Heart left ventricle (tissue), 16 donors: Measurements from ENCODE around the gene TBX1. TPM values are rescaled to one million over a fixed set of nuclear protein-coding genes. Genes with fewer than 3 reads are reported as not detected.
A peak's percentile ranks its signal among the peaks of the same experiment; 100 is the strongest.

Source experiments
- ATAC-seq, 4 donors: fragments of 200-7000 bp; cut with Tn5 transposase; one replicate each; pipeline ENCODE4 v1.9.1; 2020 to 2022; ENCODE audit warnings: moderate library complexity in 4 of 4, mild to moderate bottlenecking in 3 of 4, moderate number of reproducible peaks in 1 of 4
- DNase-seq, 5 donors: peaks; one replicate each; pipeline ENCODE4 v3.0.0-alpha.2; 2020
- H3K27ac ChIP-seq, 12 donors: fragments of 200-600 bp; sonication (generic) in 4 of 12; one replicate each; pipeline versions ENCODE4 v1.5.0 to v1.8.0; 2016 to 2022; ENCODE audit warnings: mild to moderate bottlenecking in 2 of 12
- H3K27me3 ChIP-seq, 9 donors: fragments of 200-600 bp; sonication (generic) in 2 of 9; one replicate each; pipeline versions ENCODE4 v1.5.1 to v1.8.0; 2016 to 2022; ENCODE audit warnings: mild to moderate bottlenecking in 3 of 9
- H3K36me3 ChIP-seq, 9 donors: fragments of 200-600 bp; sonication (generic) in 2 of 9; one replicate each; pipeline versions ENCODE4 v1.5.0 to v1.8.0; 2018 to 2022; ENCODE audit warnings: mild to moderate bottlenecking in 2 of 9
- H3K4me1 ChIP-seq, 12 donors: fragments of 200-600 bp; sonication (generic) in 4 of 12; one replicate each; pipeline versions ENCODE4 v1.5.0 to v1.8.0; 2016 to 2022; ENCODE audit warnings: mild to moderate bottlenecking in 3 of 12
- H3K4me3 ChIP-seq, 12 donors: fragments of 200-600 bp; sonication (generic) in 4 of 12; one replicate each; pipeline versions ENCODE4 v1.5.0 to v1.8.0; 2017 to 2022; ENCODE audit warnings: mild to moderate bottlenecking in 9 of 12, moderate library complexity in 4 of 12
- H3K9me3 ChIP-seq, 12 donors: fragments of 200-600 bp; sonication (generic) in 4 of 12; one replicate each; pipeline versions ENCODE4 v1.5.0 to v1.8.0; 2016 to 2022; ENCODE audit warnings: mild to moderate bottlenecking in 1 of 12
- POLR2A ChIP-seq, 2 donors: fragments of 450-650 bp; IDR thresholded peaks; one replicate each; pipeline ENCODE4 v1.6.1; 2017; ENCODE audit warnings: antibody characterized with exemption in 2 of 2, mild to moderate bottlenecking in 2 of 2, moderate library complexity in 2 of 2
- WGBS, 4 donors: extraction: QIAGEN DNeasy Blood & Tissue Kit in 2 of 4; methylation state at CpG; one replicate each; pipeline versions ENCODE4 v1.1.5 to v1.1.7; 2013 to 2018; 5-methylcytosine and 5-hydroxymethylcytosine counted together
- intact Hi-C, 10 donors: fragments of 100-400 bp; cut with DNase I; formaldehyde crosslinking; loops; one replicate each; pipeline versions ENCODE4 v1.11.1 to v1.14.2; 2022
- polyA plus RNA-seq, 2 donors: library from polyadenylated mRNA; stranded (reverse); fragments of 200-250 nt; gene quantifications; one replicate each; pipeline ENCODE4 v1.2.3, GENCODE V29; 2013
- total RNA-seq, 9 donors: library from RNA; depleted of rRNA in 2 of 9; stranded (reverse); fragments of >200 nt in 2 of 9; fragmentation: NEBNext Ultra II Directional in 3 of 9; extraction: Animal tissue kit (Norgen Biotek cat#: 25700) in 3 of 9; gene quantifications; one replicate each; pipeline versions ENCODE4 v1.1.0 to v1.2.4, GENCODE V29; 2016 to 2023
- TF ChIP-seq, protein P1 (sequence below), 12 donors: fragments of 200-600 bp; sonication (generic) in 4 of 12; IDR thresholded peaks; one replicate each; pipeline versions ENCODE4 v1.5.0 to v1.8.0; 2018 to 2022; ENCODE audit warnings: antibody characterized with exemption in 12 of 12, mild to moderate bottlenecking in 5 of 12
- donor health status: ischemic (EF 13 %, LVEDD 7.1; RV severe dilation, severe dysfunction).
- donor health status: healthy with polysubstance abuse.
- donor health status: DM: no; HTN: yes; CAD: no.
- donor health status: DM: no; HTN: no; CAD: no.
- donor health status: ischemic (EF 25% LVEDD 6.9; RV normal size, moderate dysfunction).
- donor health status: ischemic (EF 25% LVEDD 5.7; RV mildly dilated, moderate dysfunction).
- donor health status: healthy.
- donor health status: DM: yes; HTN: yes; CAD: no.
- donor health status: ischemic (EF 35%, LVEDD 5.7; RV mildly dilated, moderate dysfunction).
- donor health status: nonischemic (EF 11% LVEDD 7.7; RV severe dilation, severe dysfunction).
- donor health status: DM: yes; HTN: yes; CAD: no.
- donor health status: PGD.
- donor health status: ischemic (EF 29% LVEDD 5.4; RV normal size, mild dysfunction).
- donor health status: nonischemic (EF 23%, LVEDD 6.1; RV moderate dilation, normal function).

TBX1 gene
- total and polyA plus RNA-seq, 11 donors = 0.11 to 3.1 (median 0.97) TPM; not detected in 1

DNA sequence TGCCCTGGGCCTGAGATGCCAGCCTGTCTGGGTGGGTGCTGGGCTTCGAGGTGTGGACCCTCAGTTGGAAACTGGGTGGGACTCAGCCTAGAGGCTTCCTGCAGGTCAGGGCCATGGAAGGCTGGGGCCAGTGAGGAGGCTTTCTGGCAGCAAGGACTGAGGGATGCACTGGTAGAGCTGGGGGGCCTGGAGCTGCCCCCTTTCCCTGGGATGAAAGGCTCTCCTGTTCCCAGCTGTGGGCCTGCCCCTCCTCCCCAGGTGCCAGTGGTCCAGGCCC, 43.8 kb upstream of the TBX1 start:
- WGBS, 4 donors = 92 to 100% (median 96%) methylated on average over 1 of the region's 1 CpG
- intact Hi-C loops = loop anchor here in 6 of 10 donors (2.0 to 10.0 kb wide), 8 partner anchors 34 to 422 kb away; partner anchors contain the start of genes CDC45 (in 1 of the 6), CLTCL1 (in 1 of the 6) and UFD1 (in 1 of the 6)
- no peaks in the 10 kb centered on the region for H3K9me3 ChIP-seq
- peaks cover 0 to 20% (median 9%) of the 10 kb centered on the region in 9 donors for H3K36me3 ChIP-seq
- peaks cover 0 to 47% (median 3%) of the 10 kb centered on the region in 9 donors for H3K27me3 ChIP-seq
- no peak overlapping the region for H3K4me3 ChIP-seq
- ATAC-seq (no peak), DNase-seq (peak in 2 of 5 donors; percentile 17 to 57)
- no peak for TF ChIP-seq POLR2A (IDR thresholded peaks at IDR 0.05)
- TF ChIP-seq, protein P1, sequence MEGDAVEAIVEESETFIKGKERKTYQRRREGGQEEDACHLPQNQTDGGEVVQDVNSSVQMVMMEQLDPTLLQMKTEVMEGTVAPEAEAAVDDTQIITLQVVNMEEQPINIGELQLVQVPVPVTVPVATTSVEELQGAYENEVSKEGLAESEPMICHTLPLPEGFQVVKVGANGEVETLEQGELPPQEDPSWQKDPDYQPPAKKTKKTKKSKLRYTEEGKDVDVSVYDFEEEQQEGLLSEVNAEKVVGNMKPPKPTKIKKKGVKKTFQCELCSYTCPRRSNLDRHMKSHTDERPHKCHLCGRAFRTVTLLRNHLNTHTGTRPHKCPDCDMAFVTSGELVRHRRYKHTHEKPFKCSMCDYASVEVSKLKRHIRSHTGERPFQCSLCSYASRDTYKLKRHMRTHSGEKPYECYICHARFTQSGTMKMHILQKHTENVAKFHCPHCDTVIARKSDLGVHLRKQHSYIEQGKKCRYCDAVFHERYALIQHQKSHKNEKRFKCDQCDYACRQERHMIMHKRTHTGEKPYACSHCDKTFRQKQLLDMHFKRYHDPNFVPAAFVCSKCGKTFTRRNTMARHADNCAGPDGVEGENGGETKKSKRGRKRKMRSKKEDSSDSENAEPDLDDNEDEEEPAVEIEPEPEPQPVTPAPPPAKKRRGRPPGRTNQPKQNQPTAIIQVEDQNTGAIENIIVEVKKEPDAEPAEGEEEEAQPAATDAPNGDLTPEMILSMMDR (IDR thresholded peaks at IDR 0.05) = no peak
- peaks cover 0 to 75% (median 29%) of the 10 kb centered on the region in 12 donors for H3K4me1 ChIP-seq
- no peak overlapping the region for H3K27ac ChIP-seq

DNA sequence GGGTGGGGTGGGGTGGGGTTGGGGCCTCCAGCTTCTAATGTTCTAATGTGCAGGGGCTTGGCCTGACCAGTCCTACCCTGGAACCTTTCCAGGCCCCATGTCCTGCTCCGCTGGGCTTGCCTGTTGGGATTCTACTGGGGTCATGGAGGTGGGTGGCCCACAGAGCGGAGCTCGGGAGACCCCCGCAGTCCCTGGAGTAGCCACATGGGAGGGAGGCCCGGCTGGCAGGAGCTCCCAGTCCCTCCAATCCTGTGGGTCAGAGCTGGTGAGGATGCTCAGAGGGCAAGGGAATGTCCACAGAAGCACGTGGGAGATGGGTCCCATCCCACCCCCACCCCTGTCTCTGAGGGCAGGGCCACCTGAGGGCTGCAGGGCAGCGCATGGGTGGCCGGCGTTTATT, 43.4 kb upstream of the TBX1 start:
- no peak for TF ChIP-seq POLR2A (IDR thresholded peaks at IDR 0.05)
- TF ChIP-seq, protein P1 (IDR thresholded peaks at IDR 0.05) = no peak
- Histone ChIP-seq H3K36me3 (peaks cover 0 to 22% (median 13%) of the 10 kb centered on the region in 9 donors), H3K4me3 (peak overlapping the region in 1 of 12 donors; percentile 72), H3K27me3 (peaks cover 0 to 51% (median 3%) of the 10 kb centered on the region in 9 donors), H3K27ac (no peak overlapping the region), H3K9me3 (no peaks in the 10 kb centered on the region), H3K4me1 (peaks cover 0 to 79% (median 31%) of the 10 kb centered on the region in 12 donors)
- intact Hi-C loops = loop anchor here in 6 of 10 donors (2.0 to 10.0 kb wide), 8 partner anchors 35 to 422 kb away; partner anchors contain the start of genes CDC45 (in 1 of the 6), CLTCL1 (in 1 of the 6) and UFD1 (in 1 of the 6)
- no peak for ATAC-seq
- DNase-seq = peak in 2 of 5 donors; percentile 27 to 62
- WGBS, 4 donors = 70 to 100% (median 78%) methylated on average over 2 to 9 of the region's 9 CpGs

DNA sequence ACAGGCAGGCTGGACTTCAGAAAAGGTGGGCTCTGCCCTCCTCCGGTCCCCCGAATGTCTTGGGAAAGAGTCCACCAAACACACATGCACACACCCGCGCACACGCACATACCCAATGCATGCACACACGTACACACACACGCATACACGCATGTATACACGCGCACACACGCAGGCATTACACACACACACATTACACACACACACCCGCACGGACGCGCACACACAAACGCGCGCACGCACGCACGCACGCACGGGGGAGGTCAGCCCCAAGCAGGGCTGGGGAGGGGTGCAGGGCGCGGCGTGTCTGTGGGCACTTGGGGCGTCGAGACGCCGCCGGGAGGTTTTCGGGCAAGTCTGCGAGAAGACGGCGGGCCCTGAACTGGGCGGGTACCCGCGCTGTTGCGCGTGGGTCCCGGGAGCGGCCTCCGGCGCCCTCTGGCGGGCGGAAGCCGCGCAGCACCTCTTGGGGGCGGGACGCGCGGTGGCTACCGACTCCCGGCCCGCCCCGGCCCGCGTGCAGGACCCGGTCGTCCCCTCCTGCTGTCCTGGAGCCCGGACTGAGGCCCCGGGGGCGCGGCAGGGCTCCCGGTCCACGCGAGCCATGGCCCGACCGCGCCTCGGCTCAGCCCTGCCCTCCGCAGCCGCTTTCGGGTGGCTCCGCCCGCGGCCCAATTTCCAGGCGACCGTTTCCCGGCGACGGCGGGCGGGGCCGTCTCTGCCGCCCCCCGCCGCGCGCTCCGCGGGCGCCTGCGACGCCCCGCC, 42.7 kb upstream of the TBX1 start:
- H3K27me3 ChIP-seq = peaks cover 0 to 58% (median 6%) of the 10 kb centered on the region in 9 donors
- peaks cover 0 to 86% (median 37%) of the 10 kb centered on the region in 12 donors for H3K4me1 ChIP-seq
- TF ChIP-seq, protein P1 (IDR thresholded peaks at IDR 0.05) = peak; percentile 90 to 100 (median 98)
- TF ChIP-seq POLR2A (IDR thresholded peaks at IDR 0.05) = peak in 1 of 2 donors; percentile 22
- no peaks in the 10 kb centered on the region for H3K9me3 ChIP-seq
- 8 to 10% (median 8%) methylated on average over 80 to 96 of the region's 96 CpGs for WGBS, 4 donors
- H3K36me3 ChIP-seq = peaks cover 0 to 29% (median 14%) of the 10 kb centered on the region in 9 donors
- intact Hi-C loops = loop anchor here in 8 of 10 donors (1.0 to 10.0 kb wide), 9 partner anchors 36 to 423 kb away; partner anchors contain the start of genes CDC45 (in 1 of the 8), CLTCL1 (in 1 of the 8) and UFD1 (in 1 of the 8)
- H3K27ac ChIP-seq = peak overlapping the region; percentile 74 to 99 (median 91)
- DNase-seq (peak; percentile 71 to 90 (median 83)), ATAC-seq (peak; percentile 9 to 76 (median 53))
- H3K4me3 ChIP-seq = peak overlapping the region; percentile 61 to 83 (median 66)
